ENCODE measurements around the gene FARSB.
"Not testable (repeated sequence)": the region's sequence is repeated elsewhere in the genome, so short reads cannot be mapped to it uniquely, and the experiment has no call there.

Gene FARSB

DNA sequence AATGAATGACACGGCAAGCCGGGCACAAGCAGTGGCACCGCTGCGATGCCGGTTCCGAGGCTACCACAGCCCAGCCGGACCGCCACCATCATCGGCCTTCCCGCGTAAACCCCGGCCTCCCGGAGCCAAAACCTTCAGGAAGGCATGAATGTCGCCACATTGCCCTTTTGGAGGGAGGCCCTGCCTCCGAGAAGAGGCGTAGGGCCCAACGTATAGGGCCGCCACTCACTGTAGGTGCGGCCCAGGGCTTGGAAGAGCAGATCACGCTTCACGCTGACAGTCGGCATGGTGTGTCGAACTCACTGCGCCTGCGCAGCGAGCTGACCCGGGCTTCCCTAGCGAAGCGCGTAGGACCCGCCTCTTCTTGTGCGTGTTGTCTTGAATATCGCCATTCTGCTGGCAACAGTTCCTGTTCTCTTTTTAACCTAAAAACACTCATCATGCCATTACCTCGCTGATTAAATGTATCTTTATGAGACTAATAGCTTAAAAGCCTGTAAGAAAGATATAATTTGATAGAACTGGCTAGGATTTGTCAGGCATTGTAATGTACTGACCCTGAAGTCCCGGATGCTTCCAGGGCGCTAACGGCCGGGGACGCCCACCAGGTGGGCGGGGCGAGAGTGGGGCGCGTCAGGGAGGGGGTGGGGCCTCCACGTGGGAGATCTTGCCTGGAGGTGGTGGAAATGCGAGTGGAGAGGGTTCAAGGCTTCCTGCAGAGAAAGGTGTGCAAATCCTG lies at the start of gene FARSB:
Gene FARSB, minus strand, starts transcription at position 306 of the 739 bp plus-strand sequence. Its CDS starts 19 bp downstream, at position 287.
- peak; percentile 80 for DNase-seq

DNA sequence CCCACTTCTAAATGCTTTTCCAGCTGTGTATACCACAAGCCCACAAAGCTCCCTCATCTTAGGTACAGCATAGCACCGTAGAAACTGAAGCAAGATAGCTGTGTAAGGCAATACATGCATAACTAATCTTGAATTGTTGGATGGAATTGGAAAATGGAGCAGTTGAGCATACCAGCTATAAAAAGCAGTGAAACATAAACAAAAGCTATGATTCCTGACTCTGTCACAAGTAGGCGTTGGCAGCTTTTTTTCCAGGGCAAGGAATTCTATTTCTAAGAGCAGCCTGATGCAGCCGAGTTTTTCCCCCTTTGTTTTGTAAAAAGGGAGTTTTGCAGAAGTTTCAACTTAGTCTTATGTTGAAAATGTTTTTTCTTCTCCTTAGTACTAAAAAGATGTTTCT lies 48.0 kb upstream of the FARSB start:
- no peak for DNase-seq

DNA sequence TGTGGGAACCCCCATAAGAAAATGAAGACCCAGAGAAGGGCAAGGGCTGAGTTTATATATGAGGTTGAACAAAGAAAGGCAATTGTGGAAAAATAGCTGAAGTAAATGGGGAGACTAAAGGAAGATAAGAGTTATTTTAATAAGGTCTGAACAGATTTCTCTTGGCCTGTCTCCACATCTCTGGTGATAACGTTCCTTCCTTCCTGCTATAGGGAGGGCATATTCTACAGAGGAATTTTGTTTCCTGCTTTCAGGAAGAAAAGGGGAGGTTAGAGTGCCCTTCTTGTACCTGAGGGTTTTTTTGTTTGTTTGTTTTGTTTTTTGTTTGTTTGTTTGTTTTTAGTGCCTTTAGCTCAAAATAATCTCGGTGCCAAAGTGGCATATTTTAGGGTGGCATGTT lies 47.2 kb upstream of the FARSB start:
- no peak for DNase-seq

GRCh38 chr2:222701721-222702131 lies 45.8 kb upstream of the FARSB start:
- no peak for DNase-seq

GRCh38 chr2:222701233-222701632 lies 45.3 kb upstream of the FARSB start:
- DNase-seq: no peak

- DNase-seq: no peak
Observed at GRCh38 chr2:222698276-222698675, 42.4 kb upstream of the FARSB start.

GRCh38 chr2:222693837-222694236 lies 37.9 kb upstream of the FARSB start:
- DNase-seq: no peak

- DNase-seq: not testable (repeated sequence)
Observed at GRCh38 chr2:222693413-222693812, 37.5 kb upstream of the FARSB start.

GRCh38 chr2:222690564-222691200 lies 34.8 kb upstream of the FARSB start:
- DNase-seq: peak; percentile 16

- DNase-seq: no peak
Observed at GRCh38 chr2:222689322-222689721, 33.4 kb upstream of the FARSB start.

- DNase-seq: no peak
Observed at GRCh38 chr2:222688917-222689316, 33.0 kb upstream of the FARSB start.

- DNase-seq: no peak
Observed at GRCh38 chr2:222686086-222686750, 30.3 kb upstream of the FARSB start.

DNA sequence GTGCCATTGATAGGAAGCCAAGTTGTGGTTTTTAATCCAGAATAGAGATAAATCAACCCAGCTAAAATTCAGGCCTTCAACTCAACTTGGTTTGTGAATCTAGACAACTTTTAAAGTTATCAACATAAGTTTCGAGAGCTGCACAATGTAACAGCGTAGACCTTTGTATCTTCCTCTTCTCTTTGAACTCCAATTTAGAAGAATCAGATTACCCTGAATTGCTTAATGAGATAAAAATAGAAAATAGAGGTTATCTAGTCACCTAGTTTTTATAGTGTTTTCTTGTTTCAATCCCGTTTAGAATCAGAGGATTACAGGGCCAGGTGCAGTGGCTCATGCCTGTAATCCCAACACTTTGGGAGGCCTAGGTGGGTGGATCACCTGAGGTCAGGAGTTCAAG lies 27.9 kb upstream of the FARSB start:
- DNase-seq: no peak

DNA sequence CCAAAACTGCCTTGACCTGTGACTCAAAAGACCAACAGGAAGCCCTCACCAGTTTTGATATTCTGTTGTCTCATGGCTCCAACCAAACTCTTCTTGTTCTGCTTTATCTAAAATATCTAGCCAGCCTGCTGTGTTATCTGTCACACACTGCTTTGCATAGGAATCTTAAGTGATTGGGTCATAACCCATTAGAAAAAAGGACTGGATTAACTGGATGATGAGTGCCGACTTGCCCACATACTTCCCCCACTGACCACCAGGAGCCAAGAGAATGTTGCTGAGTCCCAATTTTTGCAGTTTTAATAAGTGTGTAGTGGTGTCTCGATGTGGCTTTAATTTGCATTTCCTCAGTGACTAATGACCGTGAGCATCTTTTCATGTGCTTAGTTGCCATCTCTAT lies 22.1 kb upstream of the FARSB start:
- DNase-seq: no peak

- no peak for DNase-seq
Observed at GRCh38 chr2:222673883-222674282, 18.0 kb upstream of the FARSB start.

DNA sequence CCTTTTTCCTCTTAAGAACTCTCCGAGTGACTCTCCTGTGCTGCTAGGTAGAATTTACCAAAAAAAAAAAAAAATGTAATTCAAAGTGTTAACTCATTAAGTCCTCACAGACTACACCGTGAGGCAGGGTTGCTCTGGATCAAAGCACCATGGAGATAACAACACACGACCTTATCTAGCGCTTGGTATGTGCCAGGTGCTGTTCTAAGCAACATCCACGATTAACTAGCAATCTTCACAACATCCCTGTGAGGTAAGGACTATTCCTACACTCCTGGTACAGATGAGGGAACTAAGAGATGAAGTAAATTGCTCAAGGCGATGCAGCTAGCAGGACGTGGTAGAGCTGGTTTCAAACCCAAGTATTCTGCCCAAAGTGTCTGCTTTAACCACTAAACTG lies 17.4 kb upstream of the FARSB start:
- no peak for DNase-seq

- DNase-seq: no peak
Observed at GRCh38 chr2:222672068-222672401, 16.1 kb upstream of the FARSB start.

DNA sequence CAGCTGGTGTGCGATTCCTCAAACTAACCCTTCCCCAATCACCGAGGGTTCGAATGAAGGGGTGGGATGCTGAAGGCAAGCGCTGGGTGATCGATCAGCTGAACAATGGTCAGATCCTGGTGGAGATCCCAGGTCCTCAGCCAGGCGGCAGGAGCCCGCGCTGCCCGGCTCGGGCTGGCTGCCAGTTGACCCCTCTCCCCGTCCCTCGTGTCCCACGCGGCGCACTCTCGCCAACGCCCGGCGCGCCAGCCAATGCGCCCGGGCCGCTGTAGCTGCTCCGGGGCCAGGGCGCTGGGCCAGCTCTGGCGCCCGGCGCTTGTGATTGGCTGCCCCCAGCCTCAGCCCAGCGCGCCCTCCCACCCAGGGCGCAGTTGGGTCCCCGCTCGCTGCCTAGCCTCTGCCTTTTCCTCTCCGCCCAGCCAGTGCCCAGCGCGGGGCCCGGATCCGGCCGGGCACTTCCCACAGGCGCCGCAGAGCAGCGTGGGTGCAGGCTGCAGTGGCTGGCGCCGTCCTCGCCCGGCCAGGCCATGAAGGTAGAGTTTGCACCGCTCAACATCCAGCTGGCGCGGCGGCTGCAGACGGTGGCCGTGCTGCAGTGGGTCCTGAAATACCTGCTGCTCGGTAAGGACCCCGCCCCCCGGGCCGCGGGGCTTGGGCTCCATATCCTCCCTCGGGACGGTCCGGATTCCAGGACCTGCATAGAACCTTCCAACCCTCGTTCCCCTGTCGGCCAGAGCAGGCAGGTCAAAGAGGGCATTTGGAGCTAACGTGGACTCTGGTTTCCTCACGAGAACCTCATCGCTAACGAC lies 15.6 kb upstream of the FARSB start, which contains the start of gene MOGAT1:
Gene MOGAT1, plus strand, starts transcription at position 400 of the 809 bp plus-strand sequence. Its CDS starts 128 bp downstream, at position 528.
- DNase-seq: no peak

GRCh38 chr2:222670191-222671038 lies 14.5 kb upstream of the FARSB start:
- DNase-seq: no peak

DNA sequence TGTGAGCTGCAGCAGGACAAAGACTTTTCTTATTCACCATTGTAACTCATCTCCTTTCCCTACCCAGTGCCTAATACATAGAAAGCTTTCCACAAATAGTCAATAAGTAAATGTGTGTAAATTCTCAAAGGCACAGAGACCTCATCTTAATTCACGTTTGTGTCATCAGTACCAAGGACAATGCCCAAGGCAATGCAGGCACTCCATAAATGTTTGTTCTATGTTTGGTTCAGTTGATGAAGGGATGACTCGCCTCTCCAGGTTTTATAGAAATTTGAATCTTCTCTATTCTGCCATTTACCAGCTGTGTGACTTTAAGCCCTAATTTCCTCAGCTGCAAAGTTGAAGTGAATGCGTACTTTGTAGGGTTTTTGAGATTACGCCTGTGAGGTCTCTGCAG lies 13.5 kb upstream of the FARSB start:
- no peak for DNase-seq

DNA sequence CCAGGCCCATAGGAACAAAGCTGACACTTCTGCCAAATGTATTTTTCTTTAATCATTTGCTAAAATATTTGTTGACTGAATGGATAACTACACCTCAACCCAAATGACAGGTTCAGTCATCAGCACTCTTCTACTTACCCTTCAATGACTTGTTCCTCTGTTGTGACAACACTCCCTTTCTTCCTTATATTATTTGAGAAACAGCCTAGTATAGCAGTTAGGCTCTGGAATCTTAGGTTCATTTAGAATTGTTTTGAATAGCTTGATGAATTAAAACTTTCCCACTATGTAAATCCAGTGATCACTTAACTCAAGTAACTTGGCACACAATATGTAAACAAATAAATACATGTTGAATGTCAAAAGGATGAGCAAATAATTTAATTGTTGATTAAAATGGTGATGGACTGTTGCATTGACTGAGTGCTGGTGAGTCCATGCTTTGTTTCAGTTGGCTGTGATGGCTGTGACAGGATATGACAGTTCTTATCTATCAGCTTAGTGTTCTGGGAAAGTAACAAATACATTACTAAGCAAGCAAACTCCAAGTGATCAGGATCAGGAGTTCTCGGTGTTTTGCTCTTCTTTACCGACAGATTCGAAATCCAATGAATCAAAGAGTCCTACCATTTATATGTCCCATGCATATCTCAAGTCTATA lies 12.7 kb upstream of the FARSB start:
- no peak for DNase-seq

GRCh38 chr2:222663479-222663878 lies 7.6 kb upstream of the FARSB start:
- DNase-seq: no peak

All from NCI-H2081 treated with DMSO at 0.1 percent for 48 hours (cell line).